ENCODE measurements around the gene SFI1. TPM values are rescaled to one million over a fixed set of nuclear protein-coding genes. Genes with fewer than 3 reads are reported as not detected.

SFI1 gene
- total and polyA plus RNA-seq, 4 donors, result 3.1 to 16.2 (median 7.4) TPM

- Histone ChIP-seq H3K27ac (ENCODE audit: low read depth in 1 of 2, low read length in 2 of 2) (no peak overlapping the region), H3K9me3 (ENCODE audit: control insufficient read depth in 4 of 4, low read length in 3 of 4) (no peaks in the 10 kb centered on the region), H3K9ac (ENCODE audit: low read depth in 1 of 2, low read length in 2 of 2) (no peak overlapping the region), H3K36me3 (ENCODE audit: control insufficient read depth in 4 of 4, insufficient read depth in 3 of 4, low read depth in 1 of 4, low read length in 3 of 4) (peaks cover 0 to 2% (median 0%) of the 10 kb centered on the region in 4 donors), H3K27me3 (ENCODE audit: control insufficient read depth in 4 of 4, insufficient read depth in 4 of 4, low read length in 3 of 4) (no peaks in the 10 kb centered on the region), H3K4me1 (ENCODE audit: control insufficient read depth in 4 of 4, insufficient read depth in 4 of 4, low read length in 3 of 4) (no peaks in the 10 kb centered on the region), H3K4me3 (ENCODE audit: low read depth in 1 of 3, low read length in 3 of 3) (no peak overlapping the region)
- TF ChIP-seq GABPA (IDR thresholded peaks at IDR 0.05 in 1 of 2, conservative IDR thresholded peaks at IDR 0.05 in 1 of 2), result no peak
- no peak for TF ChIP-seq ZBTB33 (IDR thresholded peaks at IDR 0.05)
- TF ChIP-seq RAD21 (IDR thresholded peaks at IDR 0.05), result no peak
- TF ChIP-seq MAX (IDR thresholded peaks at IDR 0.05), result no peak
- no peak for TF ChIP-seq NR2F2 (IDR thresholded peaks at IDR 0.05)
- TF ChIP-seq YY1 (IDR thresholded peaks at IDR 0.05), result no peak
- no peak for TF ChIP-seq SP1 (IDR thresholded peaks at IDR 0.05)
- TF ChIP-seq ATF3 (IDR thresholded peaks at IDR 0.05), result no peak
- no peak for TF ChIP-seq RXRA (IDR thresholded peaks at IDR 0.05)
- no peak for DNase-seq (ENCODE audit: low spot score)
- 85% methylated on average over 15 of the region's 15 CpGs for WGBS
Measured at GRCh38 chr22:31544481-31545480, 48.4 kb downstream of the SFI1 start.

GRCh38 chr22:31550871-31551370, 54.6 kb downstream of the SFI1 start:
- no peaks in the 10 kb centered on the region for H3K4me1 ChIP-seq (ENCODE audit: control insufficient read depth in 4 of 4, insufficient read depth in 4 of 4, low read length in 3 of 4)
- H3K27ac ChIP-seq (ENCODE audit: low read depth in 1 of 2, low read length in 2 of 2), result no peak overlapping the region
- H3K9ac ChIP-seq (ENCODE audit: low read depth in 1 of 2, low read length in 2 of 2), result no peak overlapping the region
- WGBS, result 93% methylated on average over 4 of the region's 4 CpGs
- no peak for TF ChIP-seq EGR1 (IDR thresholded peaks at IDR 0.05; ENCODE audit: low read depth in 2 of 2)
- no peak for TF ChIP-seq ATF3 (IDR thresholded peaks at IDR 0.05)
- TF ChIP-seq NR2F2 (IDR thresholded peaks at IDR 0.05), result no peak
- no peak for TF ChIP-seq YY1 (IDR thresholded peaks at IDR 0.05)
- TF ChIP-seq MAX (IDR thresholded peaks at IDR 0.05), result no peak
- TF ChIP-seq JUND (IDR thresholded peaks at IDR 0.05), result no peak
- TF ChIP-seq ZBTB33 (IDR thresholded peaks at IDR 0.05), result no peak
- TF ChIP-seq SP1 (IDR thresholded peaks at IDR 0.05), result no peak
- no peak for TF ChIP-seq HNF4A (conservative IDR thresholded peaks at IDR 0.05)
- H3K36me3 ChIP-seq (ENCODE audit: control insufficient read depth in 4 of 4, insufficient read depth in 3 of 4, low read depth in 1 of 4, low read length in 3 of 4), result peaks cover 0 to 7% (median 0%) of the 10 kb centered on the region in 4 donors
- H3K4me3 ChIP-seq (ENCODE audit: low read depth in 1 of 3, low read length in 3 of 3), result no peak overlapping the region
- H3K27me3 ChIP-seq (ENCODE audit: control insufficient read depth in 4 of 4, insufficient read depth in 4 of 4, low read length in 3 of 4), result no peaks in the 10 kb centered on the region
- H3K9me3 ChIP-seq (ENCODE audit: control insufficient read depth in 4 of 4, low read length in 3 of 4), result no peaks in the 10 kb centered on the region
- DNase-seq (ENCODE audit: low spot score), result no peak

All from liver (tissue), 9 donors.